ENCODE data around the gene RPP25.
"Not testable (repeated sequence)": the region's sequence is repeated elsewhere in the genome, so short reads cannot be mapped to it uniquely, and the experiment has no call there.

Gene RPP25

GRCh38 chr15:74920456-74920855, 36.1 kb downstream of the RPP25 start:
- H3K27me3 ChIP-seq (ENCODE audit: insufficient read depth, low read depth) = no peaks in the 10 kb centered on the region
- peaks cover 17% of the 10 kb centered on the region; the same call in 1 of the 2 replicates for H3K36me3 ChIP-seq (ENCODE audit: insufficient read depth)
- no peak overlapping the region for H3K9ac ChIP-seq
- H3K79me2 ChIP-seq (ENCODE audit: insufficient read depth, low read depth) = no peaks in the 10 kb centered on the region
- no peak overlapping the region for H3K27ac ChIP-seq
- TF ChIP-seq CTCF (conservative IDR thresholded peaks at IDR 0.05; ENCODE audit: low read depth, low read length) = no peak
- no peaks in the 10 kb centered on the region for H3K4me1 ChIP-seq (ENCODE audit: low read depth, poor library complexity, severe bottlenecking)
- no peak overlapping the region for H2AFZ ChIP-seq (ENCODE audit: low read depth)
- H3K4me2 ChIP-seq = no peak overlapping the region
- no peak overlapping the region for H3K4me3 ChIP-seq (IDR thresholded peaks at IDR 0.05; ENCODE audit: insufficient read depth, low read depth, low read length)
- H4K20me1 ChIP-seq (ENCODE audit: insufficient read depth) = no peaks in the 10 kb centered on the region

- Histone ChIP-seq H3K4me2 (no peak overlapping the region), H2AFZ (ENCODE audit: low read depth) (no peak overlapping the region), H4K20me1 (ENCODE audit: insufficient read depth) (no peaks in the 10 kb centered on the region), H3K4me3 (IDR thresholded peaks at IDR 0.05; ENCODE audit: insufficient read depth, low read depth, low read length) (no peak overlapping the region), H3K36me3 (ENCODE audit: insufficient read depth) (peaks cover 11% of the 10 kb centered on the region; the same call in 1 of the 2 replicates), H3K27me3 (ENCODE audit: insufficient read depth, low read depth) (no peaks in the 10 kb centered on the region), H3K79me2 (ENCODE audit: insufficient read depth, low read depth) (no peaks in the 10 kb centered on the region), H3K9ac (no peak overlapping the region), H3K4me1 (ENCODE audit: low read depth, poor library complexity, severe bottlenecking) (no peaks in the 10 kb centered on the region), H3K27ac (no peak overlapping the region)
- TF ChIP-seq CTCF (conservative IDR thresholded peaks at IDR 0.05; ENCODE audit: low read depth, low read length) = no peak
These were observed 38.9 kb downstream of the RPP25 start for GRCh38 chr15:74917676-74918075.

GRCh38 chr15:74913799-74914198, 42.8 kb downstream of the RPP25 start:
- not testable (repeated sequence) for H3K4me2 ChIP-seq; H3K27ac ChIP-seq; H3K27me3 ChIP-seq (ENCODE audit: insufficient read depth, low read depth); H3K9ac ChIP-seq; H3K4me3 ChIP-seq (IDR thresholded peaks at IDR 0.05; ENCODE audit: insufficient read depth, low read depth, low read length); H4K20me1 ChIP-seq (ENCODE audit: insufficient read depth); H3K4me1 ChIP-seq (ENCODE audit: low read depth, poor library complexity, severe bottlenecking); H2AFZ ChIP-seq (ENCODE audit: low read depth); H3K36me3 ChIP-seq (ENCODE audit: insufficient read depth); H3K79me2 ChIP-seq (ENCODE audit: insufficient read depth, low read depth)

GRCh38 chr15:74913041-74913440, 43.5 kb downstream of the RPP25 start:
- Histone ChIP-seq H3K36me3 (ENCODE audit: insufficient read depth) (peaks cover 4% of the 10 kb centered on the region; the same call in 1 of the 2 replicates), H3K79me2 (ENCODE audit: insufficient read depth, low read depth) (no peaks in the 10 kb centered on the region), H3K4me3 (IDR thresholded peaks at IDR 0.05; ENCODE audit: insufficient read depth, low read depth, low read length) (no peak overlapping the region), H3K27ac (no peak overlapping the region), H3K4me2 (no peak overlapping the region), H2AFZ (ENCODE audit: low read depth) (no peak overlapping the region), H4K20me1 (ENCODE audit: insufficient read depth) (no peaks in the 10 kb centered on the region), H3K4me1 (ENCODE audit: low read depth, poor library complexity, severe bottlenecking) (no peaks in the 10 kb centered on the region), H3K27me3 (ENCODE audit: insufficient read depth, low read depth) (no peaks in the 10 kb centered on the region), H3K9ac (no peak overlapping the region)
- TF ChIP-seq CTCF (conservative IDR thresholded peaks at IDR 0.05; ENCODE audit: low read depth, low read length) = no peak

- no peak overlapping the region for H2AFZ ChIP-seq (ENCODE audit: low read depth)
- H4K20me1 ChIP-seq (ENCODE audit: insufficient read depth) = no peaks in the 10 kb centered on the region
- H3K4me3 ChIP-seq (IDR thresholded peaks at IDR 0.05; ENCODE audit: insufficient read depth, low read depth, low read length) = no peak overlapping the region
- H3K27me3 ChIP-seq (ENCODE audit: insufficient read depth, low read depth) = no peaks in the 10 kb centered on the region
- no peak overlapping the region for H3K27ac ChIP-seq
- H3K4me1 ChIP-seq (ENCODE audit: low read depth, poor library complexity, severe bottlenecking) = peaks cover 12% of the 10 kb centered on the region
- no peak for TF ChIP-seq CTCF (conservative IDR thresholded peaks at IDR 0.05; ENCODE audit: low read depth, low read length)
- H3K36me3 ChIP-seq (ENCODE audit: insufficient read depth) = no peaks in the 10 kb centered on the region
- no peaks in the 10 kb centered on the region; the same call in 1 of the 2 replicates for H3K79me2 ChIP-seq (ENCODE audit: insufficient read depth, low read depth)
- H3K4me2 ChIP-seq = no peak overlapping the region
- H3K9ac ChIP-seq = no peak overlapping the region
These were observed 47.9 kb downstream of the RPP25 start for GRCh38 chr15:74908635-74909034.
